A549 (cell line): ENCODE results near the gene CABP7. TPM values are rescaled to one million over a fixed set of nuclear protein-coding genes. Genes with fewer than 3 reads are reported as not detected.
"Not testable (repeated sequence)": the region's sequence is repeated elsewhere in the genome, so short reads cannot be mapped to it uniquely, and the experiment has no call there.

Experiments used
- ATAC-seq, 2 experiments: fragments of 200-7000 bp in 1 of 2; fragments of >200 bp in 1 of 2; cut with Nextera tagmentation in 1 of 2; cut with Tn5 transposase in 1 of 2; 3 replicates each; pipeline versions ENCODE4 v1.8.0 to v1.9.1; 2018 to 2020; ENCODE audit warnings: mild to moderate bottlenecking in 1 of 2, moderate library complexity in 1 of 2
- CTCF ChIA-PET: fragments of 300-600 bp; sonication (Branson Sonifier 250); formaldehyde crosslinking; extraction: SDS; loops from one replicate; lab custom pipeline; 2021; ENCODE audit warnings: antibody characterized with exemption, inconsistent platforms; lab: Yijun Ruan, JAX
- POLR2A ChIA-PET: fragments of 350-600 bp; formaldehyde crosslinking; extraction: SDS; loops from one replicate; lab custom pipeline; 2021; ENCODE audit warnings: antibody characterized with exemption, inconsistent platforms; lab: Yijun Ruan, JAX
- DNase-seq, 2 experiments: peaks; one replicate each; pipeline versions ENCODE4 v3.0.0 to v3.0.0-alpha.2; 2011 to 2016; ENCODE audit warnings: low read depth in 1 of 2, low spot score in 1 of 2
- FAIRE-seq: peaks from 2 replicates; lab custom pipeline; 2011; peaks lifted over from hg19 to GRCh38; lab: Jason Lieb, UNC
- H3K27ac ChIP-seq, 2 experiments: fragments of >200 bp; sonication (Bioruptor Twin); formaldehyde crosslinking; 3 replicates each; pipeline ENCODE4 v1.5.1; 2016 to 2017
- H3K4me1 ChIP-seq: fragments of >200 bp; sonication (Bioruptor Twin); formaldehyde crosslinking; 3 replicates; pipeline ENCODE4 v1.6.1; 2016
- H3K4me2 ChIP-seq: fragments of >200 bp; sonication (Bioruptor Twin); formaldehyde crosslinking; 3 replicates; pipeline ENCODE4 v1.6.1; 2016
- H3K4me3 ChIP-seq: fragments of >200 bp; sonication (Bioruptor Twin); formaldehyde crosslinking; 3 replicates; pipeline ENCODE4 v1.5.1; 2016
- H3K9me3 ChIP-seq: fragments of >200 bp; sonication (Bioruptor Twin); formaldehyde crosslinking; 3 replicates; pipeline ENCODE4 v1.6.1; 2016
- CBX2 ChIP-seq: fragments of 200-600 bp; sonication (generic); IDR thresholded peaks from 2 replicates; pipeline ENCODE4 v1.6.1; 2016; ENCODE audit warnings: low read depth, mild to moderate bottlenecking, borderline replicate concordance
- CHD4 ChIP-seq: fragments of 200-600 bp; sonication (generic); IDR thresholded peaks from 2 replicates; pipeline ENCODE4 v1.6.1; 2016; ENCODE audit warnings: antibody characterized with exemption, mild to moderate bottlenecking, borderline replicate concordance
- HOXA7 ChIP-seq: fragments of 250-450 bp; sonication (Bioruptor Pico); IDR thresholded peaks from 2 replicates; pipeline ENCODE4 v1.5.0; 2020; ENCODE audit warnings: mild to moderate bottlenecking, moderate library complexity
- HOXB13 ChIP-seq: fragments of 250-450 bp; sonication (Bioruptor Pico); IDR thresholded peaks from 2 replicates; pipeline ENCODE4 v1.5.0; 2020; ENCODE audit warnings: low read depth, mild to moderate bottlenecking, moderate library complexity
- KDM1A ChIP-seq: fragments of 200-600 bp; sonication (generic); IDR thresholded peaks from 2 replicates; pipeline ENCODE4 v1.6.1; 2016; ENCODE audit warnings: low read depth, mild to moderate bottlenecking
- MAZ ChIP-seq: fragments of 150-350 bp; IDR thresholded peaks from 2 replicates; pipeline ENCODE4 v1.6.1; 2014; ENCODE audit warnings: antibody characterized with exemption, low read depth, low read length, borderline replicate concordance
- NFE2L2 ChIP-seq: fragments of 150-350 bp; conservative IDR thresholded peaks from 2 replicates; pipeline ENCODE4 v1.6.1; 2014; ENCODE audit warnings: low read length
- NR3C1 ChIP-seq: fragments of >200 bp; sonication (Bioruptor Twin); formaldehyde crosslinking; IDR thresholded peaks from 3 replicates; pipeline ENCODE4 v1.6.1; 2017
- POLR2AphosphoS2 ChIP-seq: conservative IDR thresholded peaks from 2 replicates; pipeline ENCODE4 v1.6.1; 2012; ENCODE audit warnings: low read length, improper control_type of control experiment, inconsistent platforms
- RAD21 ChIP-seq, 2 experiments: fragments of >200 bp in 1 of 2; sonication (Bioruptor Twin) in 1 of 2; formaldehyde crosslinking in 1 of 2; IDR thresholded peaks in 1 of 2; conservative IDR thresholded peaks in 1 of 2; 2 replicates in 1 of 2; 3 replicates in 1 of 2; pipeline ENCODE4 v1.6.1; 2012 to 2018; ENCODE audit warnings: inconsistent platforms in 1 of 2
- WGBS: methylation state at CpG from one replicate; pipeline ENCODE4 v1.1.6; 2017; ENCODE audit errors: missing lambda C conversion rate; 5-methylcytosine and 5-hydroxymethylcytosine counted together
- polyA plus RNA-seq, 4 experiments: library from polyadenylated mRNA; depleted of rRNA in 3 of 4; stranded (reverse); fragments of >200 nt; fragmentation: RNase III in 1 of 4; extraction: RNeasy Plus Mini Kit Qiagen cat#74134 plus additional on column Dnase treatment in 1 of 4; gene quantifications; 2 replicates in 3 of 4; 3 replicates in 1 of 4; pipeline ENCODE4 v1.2.3, GENCODE V29; 2011 to 2017
- TF ChIP-seq, protein P1 (sequence below): IDR thresholded peaks from 2 replicates; pipeline ENCODE4 v1.6.1; 2012
- TF ChIP-seq, protein P2 (sequence below): IDR thresholded peaks from 2 replicates; pipeline ENCODE4 v1.6.1; 2012
- TF ChIP-seq, protein P3 (sequence below): fragments of 450-650 bp; IDR thresholded peaks from 2 replicates; pipeline ENCODE4 v1.6.1; 2014; ENCODE audit warnings: antibody characterized with exemption
- TF ChIP-seq, protein P4 (sequence below): fragments of 200-600 bp; sonication (generic); IDR thresholded peaks from 2 replicates; pipeline ENCODE4 v1.6.1; 2016; ENCODE audit warnings: antibody characterized with exemption, mild to moderate bottlenecking, moderate library complexity

Gene CABP7
- polyA plus RNA-seq, 2 of the 4 experiments (the other 2 are of a cell fraction) = 0.05 to 0.15 TPM

DNA sequence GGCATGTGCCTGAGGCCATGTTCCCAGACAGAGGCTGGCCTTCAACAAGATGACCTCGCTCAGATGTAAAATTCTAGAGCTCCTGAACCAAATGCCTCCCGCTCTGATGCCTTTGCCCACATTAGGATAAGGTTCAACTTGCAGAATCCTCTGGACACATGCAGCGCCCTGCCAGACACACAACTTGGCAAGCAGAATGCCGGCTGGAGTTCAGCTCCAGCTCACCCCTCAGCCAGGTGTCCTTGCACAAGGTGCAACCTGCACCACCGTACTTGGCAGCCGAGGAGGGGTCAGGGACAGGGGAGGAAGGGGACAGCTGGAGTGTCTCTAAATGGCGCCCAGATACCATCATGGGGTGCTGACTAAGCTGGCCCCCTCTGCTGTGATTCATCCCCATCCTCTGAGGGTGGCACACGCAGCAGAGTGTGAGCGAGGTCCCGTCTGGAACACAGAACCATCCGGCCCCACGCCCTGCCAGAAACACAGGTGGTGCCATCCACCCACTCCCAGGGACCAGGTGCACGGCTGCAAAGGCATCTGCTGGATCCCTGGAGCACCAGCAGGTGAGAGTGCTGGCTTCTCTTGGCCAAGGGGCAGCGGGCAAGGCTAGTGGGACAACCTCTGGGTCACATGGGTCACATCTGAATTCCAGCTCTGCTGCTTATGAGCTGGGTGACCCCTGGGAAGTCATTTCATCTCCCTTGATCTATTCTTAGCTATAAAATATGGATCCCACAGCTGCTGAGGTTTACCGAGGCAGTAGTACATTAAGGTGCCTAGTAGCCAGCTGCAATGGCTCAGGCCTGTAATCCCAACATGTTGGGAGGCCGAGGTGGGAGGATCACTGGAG, 34.2 kb downstream of the CABP7 start:
- no peak for DNase-seq
- Histone ChIP-seq H3K4me1 (no peaks in the 10 kb centered on the region), H3K4me2 (no peak overlapping the region), H3K9me3 (no peaks in the 10 kb centered on the region), H3K4me3 (no peak overlapping the region), H3K27ac (no peak overlapping the region)
- no peak for ATAC-seq
- ChIA-PET CTCF (interaction anchor here (0.7 to 2.0 kb wide), 4 partner anchors 8 to 251 kb away, joined by 3 to 8 read pairs (median 4); no protein-coding TSS in a partner anchor), POLR2A (no interaction called here)
- WGBS = 77% methylated on average over 14 of the region's 16 CpGs
- no peak for FAIRE-seq
- TF ChIP-seq, protein P1, sequence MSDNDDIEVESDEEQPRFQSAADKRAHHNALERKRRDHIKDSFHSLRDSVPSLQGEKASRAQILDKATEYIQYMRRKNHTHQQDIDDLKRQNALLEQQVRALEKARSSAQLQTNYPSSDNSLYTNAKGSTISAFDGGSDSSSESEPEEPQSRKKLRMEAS = no peak
- TF ChIP-seq HOXA7 (no peak), CHD4 (no peak), HOXB13 (CRISPR knock-in tag) (no peak), POLR2AphosphoS2 (no peak), NR3C1 (no peak), RAD21 (conservative IDR thresholded peaks at IDR 0.05 in 1 of 2, IDR thresholded peaks at IDR 0.05 in 1 of 2) (no peak), CBX2 (no peak), MAZ (no peak), NFE2L2 (no peak), KDM1A (no peak)
- TF ChIP-seq, protein P2, sequence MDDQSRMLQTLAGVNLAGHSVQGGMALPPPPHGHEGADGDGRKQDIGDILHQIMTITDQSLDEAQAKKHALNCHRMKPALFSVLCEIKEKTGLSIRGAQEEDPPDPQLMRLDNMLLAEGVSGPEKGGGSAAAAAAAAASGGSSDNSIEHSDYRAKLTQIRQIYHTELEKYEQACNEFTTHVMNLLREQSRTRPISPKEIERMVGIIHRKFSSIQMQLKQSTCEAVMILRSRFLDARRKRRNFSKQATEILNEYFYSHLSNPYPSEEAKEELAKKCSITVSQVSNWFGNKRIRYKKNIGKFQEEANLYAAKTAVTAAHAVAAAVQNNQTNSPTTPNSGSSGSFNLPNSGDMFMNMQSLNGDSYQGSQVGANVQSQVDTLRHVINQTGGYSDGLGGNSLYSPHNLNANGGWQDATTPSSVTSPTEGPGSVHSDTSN = no peak
- TF ChIP-seq, protein P3, sequence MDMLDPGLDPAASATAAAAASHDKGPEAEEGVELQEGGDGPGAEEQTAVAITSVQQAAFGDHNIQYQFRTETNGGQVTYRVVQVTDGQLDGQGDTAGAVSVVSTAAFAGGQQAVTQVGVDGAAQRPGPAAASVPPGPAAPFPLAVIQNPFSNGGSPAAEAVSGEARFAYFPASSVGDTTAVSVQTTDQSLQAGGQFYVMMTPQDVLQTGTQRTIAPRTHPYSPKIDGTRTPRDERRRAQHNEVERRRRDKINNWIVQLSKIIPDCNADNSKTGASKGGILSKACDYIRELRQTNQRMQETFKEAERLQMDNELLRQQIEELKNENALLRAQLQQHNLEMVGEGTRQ = no peak
- TF ChIP-seq, protein P4, sequence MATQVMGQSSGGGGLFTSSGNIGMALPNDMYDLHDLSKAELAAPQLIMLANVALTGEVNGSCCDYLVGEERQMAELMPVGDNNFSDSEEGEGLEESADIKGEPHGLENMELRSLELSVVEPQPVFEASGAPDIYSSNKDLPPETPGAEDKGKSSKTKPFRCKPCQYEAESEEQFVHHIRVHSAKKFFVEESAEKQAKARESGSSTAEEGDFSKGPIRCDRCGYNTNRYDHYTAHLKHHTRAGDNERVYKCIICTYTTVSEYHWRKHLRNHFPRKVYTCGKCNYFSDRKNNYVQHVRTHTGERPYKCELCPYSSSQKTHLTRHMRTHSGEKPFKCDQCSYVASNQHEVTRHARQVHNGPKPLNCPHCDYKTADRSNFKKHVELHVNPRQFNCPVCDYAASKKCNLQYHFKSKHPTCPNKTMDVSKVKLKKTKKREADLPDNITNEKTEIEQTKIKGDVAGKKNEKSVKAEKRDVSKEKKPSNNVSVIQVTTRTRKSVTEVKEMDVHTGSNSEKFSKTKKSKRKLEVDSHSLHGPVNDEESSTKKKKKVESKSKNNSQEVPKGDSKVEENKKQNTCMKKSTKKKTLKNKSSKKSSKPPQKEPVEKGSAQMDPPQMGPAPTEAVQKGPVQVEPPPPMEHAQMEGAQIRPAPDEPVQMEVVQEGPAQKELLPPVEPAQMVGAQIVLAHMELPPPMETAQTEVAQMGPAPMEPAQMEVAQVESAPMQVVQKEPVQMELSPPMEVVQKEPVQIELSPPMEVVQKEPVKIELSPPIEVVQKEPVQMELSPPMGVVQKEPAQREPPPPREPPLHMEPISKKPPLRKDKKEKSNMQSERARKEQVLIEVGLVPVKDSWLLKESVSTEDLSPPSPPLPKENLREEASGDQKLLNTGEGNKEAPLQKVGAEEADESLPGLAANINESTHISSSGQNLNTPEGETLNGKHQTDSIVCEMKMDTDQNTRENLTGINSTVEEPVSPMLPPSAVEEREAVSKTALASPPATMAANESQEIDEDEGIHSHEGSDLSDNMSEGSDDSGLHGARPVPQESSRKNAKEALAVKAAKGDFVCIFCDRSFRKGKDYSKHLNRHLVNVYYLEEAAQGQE = no peak

DNA sequence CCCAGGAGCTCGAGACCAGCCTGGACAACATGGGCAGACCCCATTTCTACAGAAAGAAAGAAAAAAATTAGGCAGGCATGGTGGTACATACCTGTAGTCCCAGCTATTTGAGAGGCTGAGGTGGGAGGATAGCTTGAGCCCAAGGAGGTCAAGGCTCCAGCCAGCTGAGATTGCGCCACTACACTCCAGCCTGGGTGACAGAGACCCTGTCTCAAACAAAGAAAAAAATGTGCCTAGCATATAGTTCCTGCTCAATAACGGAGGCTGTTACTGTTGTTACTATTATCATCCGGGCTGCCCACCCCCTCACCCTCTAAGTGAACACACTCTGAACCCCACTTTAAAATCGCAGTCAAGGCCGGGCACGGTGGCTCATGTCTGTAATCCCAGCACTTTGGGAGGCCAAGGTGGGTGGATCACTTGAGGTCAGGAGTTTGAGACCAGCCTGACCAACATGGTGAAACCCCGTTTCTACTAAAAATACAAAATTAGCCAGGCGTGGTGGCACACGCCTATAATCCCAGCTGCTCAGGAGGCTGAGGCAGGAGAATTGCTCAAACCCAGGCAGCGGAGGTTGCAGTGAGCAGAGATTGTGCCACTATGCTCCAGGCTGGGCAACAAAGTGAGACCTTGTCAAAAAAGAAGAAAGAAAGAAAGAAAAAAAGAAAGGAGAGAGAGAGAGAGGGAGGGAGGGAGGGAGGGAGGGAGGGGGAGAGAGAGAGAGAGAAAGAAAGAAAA, 35.0 kb downstream of the CABP7 start:
- not testable (repeated sequence) for H3K9me3 ChIP-seq, H3K4me1 ChIP-seq, DNase-seq, H3K27ac ChIP-seq, H3K4me3 ChIP-seq, FAIRE-seq, ATAC-seq, H3K4me2 ChIP-seq
- POLR2A ChIA-PET = interaction anchor here (1.8 kb wide), 1 partner anchor 11 kb away, joined by 6 read pairs; the partner anchor contains the start of genes UQCR10 and ZMAT5
- WGBS = 91% methylated on average over 11 of the region's 11 CpGs
- CTCF ChIA-PET = interaction anchor here (0.7 to 2.0 kb wide), 4 partner anchors 9 to 250 kb away, joined by 3 to 8 read pairs (median 4); no protein-coding TSS in a partner anchor
